HuH-7.5 (cell line): ENCODE results near the gene TXK.

Source experiments
- DNase-seq: peaks from one replicate; pipeline ENCODE4 v3.0.0; 2011; ENCODE audit warnings: low spot score

TXK gene

DNA sequence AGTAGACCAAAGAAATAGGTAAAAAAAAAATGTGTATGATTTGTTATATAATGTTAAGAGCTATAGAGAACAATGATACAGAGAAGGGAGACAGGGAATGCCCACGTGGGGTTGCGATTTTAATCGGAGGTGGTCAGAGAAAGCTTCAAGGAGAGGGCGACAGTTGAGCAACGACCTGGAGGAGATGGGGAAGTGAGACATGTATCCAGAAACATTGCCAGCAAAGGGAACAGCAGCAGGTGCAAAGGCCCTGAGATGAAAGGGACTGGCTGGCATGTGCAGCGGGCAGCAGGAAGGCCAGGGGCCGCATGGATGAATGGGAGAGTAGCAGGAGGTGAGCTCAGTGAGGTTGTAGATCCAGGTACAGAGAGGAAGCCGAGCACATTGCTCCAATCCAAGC, 84.6 kb downstream of the TXK start:
- no peak for DNase-seq

GRCh38 chr4:48047896-48048295, 86.2 kb downstream of the TXK start:
- DNase-seq, result no peak

DNA sequence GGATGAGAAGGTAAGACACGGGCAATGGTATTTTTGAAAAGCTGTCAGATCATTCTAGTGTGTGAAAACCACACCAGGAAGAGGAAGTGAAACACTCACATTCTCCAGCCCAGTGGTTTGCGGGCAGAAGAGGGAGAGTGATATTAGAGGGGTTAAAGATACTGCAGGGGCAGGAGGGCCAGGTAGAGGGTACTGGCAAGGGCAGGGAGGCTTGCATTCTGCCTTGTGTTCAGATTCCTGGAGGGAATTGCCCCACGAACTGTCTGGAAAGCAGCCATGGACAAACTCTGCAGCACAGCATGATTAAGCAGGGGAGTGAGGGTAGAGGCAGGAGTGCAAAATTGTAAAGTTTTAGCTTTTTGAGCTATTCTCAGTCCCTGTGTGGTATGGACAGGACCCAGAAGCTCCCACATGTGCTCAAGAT, 86.6 kb downstream of the TXK start:
- no peak for DNase-seq

DNA sequence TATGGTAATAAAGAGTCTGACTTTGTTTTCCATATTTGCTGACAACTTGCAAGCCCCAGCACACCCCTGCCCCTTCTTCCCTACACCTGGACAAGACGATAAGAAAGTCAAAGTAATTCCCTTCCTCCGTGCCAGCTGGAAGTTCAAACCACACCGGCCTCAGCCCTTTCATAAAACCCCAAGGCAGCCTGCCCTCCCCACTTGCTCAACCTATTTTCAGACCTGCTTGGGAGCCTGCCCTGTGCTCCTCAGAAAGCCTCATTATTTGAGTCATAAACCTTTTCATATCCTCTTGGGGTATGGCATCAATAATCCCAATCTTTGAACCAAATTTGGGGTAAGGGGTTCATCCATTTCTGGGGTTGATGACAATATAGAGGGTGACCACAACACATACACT, 88.0 kb downstream of the TXK start:
- no peak for DNase-seq

GRCh38 chr4:48044298-48044697, 89.8 kb downstream of the TXK start:
- DNase-seq, result no peak

GRCh38 chr4:48043504-48043903, 90.5 kb downstream of the TXK start:
- DNase-seq, result no peak

DNA sequence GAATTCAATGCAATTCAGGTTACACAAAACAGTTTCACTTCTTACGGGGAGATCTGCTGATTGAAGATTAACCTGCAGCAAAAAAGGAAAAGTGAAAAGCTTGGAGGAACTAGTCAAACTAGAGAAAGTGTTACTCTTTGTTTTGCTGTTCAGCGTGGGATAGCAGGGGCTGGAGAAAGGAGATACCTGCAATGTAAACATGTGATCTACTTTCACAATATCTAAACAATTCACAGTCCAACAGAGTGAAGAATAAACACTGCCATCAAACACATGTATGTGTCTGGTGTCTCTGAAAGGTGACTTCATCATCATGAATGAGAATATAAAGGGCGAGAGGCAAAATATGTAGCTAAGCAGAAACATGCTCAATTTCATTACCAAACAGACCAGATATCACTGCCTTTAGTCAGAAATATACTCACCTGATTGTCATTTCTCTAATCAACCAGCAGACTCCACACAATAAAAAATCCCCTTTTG, 91.0 kb downstream of the TXK start:
- peak; percentile 43 for DNase-seq

- no peak for DNase-seq
These were observed 92.4 kb downstream of the TXK start for GRCh38 chr4:48041535-48042137.

GRCh38 chr4:48039561-48039960, 94.5 kb downstream of the TXK start:
- DNase-seq, result no peak

- DNase-seq, result no peak
These were observed 95.4 kb downstream of the TXK start for GRCh38 chr4:48038666-48039065.

DNA sequence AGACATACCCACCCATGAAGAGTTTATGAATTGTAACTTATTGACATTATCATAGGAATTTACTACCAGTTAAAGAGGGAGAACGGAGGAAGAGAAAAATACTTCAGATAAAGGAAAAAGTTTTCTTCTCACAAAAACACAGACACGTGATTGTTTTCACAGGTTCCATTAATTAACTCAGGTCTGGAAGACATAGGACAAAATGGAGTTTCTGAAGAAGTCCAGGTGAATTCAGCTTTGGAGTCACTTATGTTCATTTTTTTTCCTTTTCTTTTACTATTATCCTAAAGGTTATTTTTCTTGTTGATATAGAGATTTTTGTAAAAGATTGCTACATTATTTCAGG, 97.0 kb downstream of the TXK start:
- no peak for DNase-seq

GRCh38 chr4:48035952-48036351, 98.1 kb downstream of the TXK start:
- no peak for DNase-seq

GRCh38 chr4:48033825-48034413, 100.1 kb downstream of the TXK start:
- no peak for DNase-seq

GRCh38 chr4:48033412-48033811, 100.6 kb downstream of the TXK start:
- no peak for DNase-seq

GRCh38 chr4:48032721-48033120, 101.3 kb downstream of the TXK start:
- DNase-seq, result no peak

DNA sequence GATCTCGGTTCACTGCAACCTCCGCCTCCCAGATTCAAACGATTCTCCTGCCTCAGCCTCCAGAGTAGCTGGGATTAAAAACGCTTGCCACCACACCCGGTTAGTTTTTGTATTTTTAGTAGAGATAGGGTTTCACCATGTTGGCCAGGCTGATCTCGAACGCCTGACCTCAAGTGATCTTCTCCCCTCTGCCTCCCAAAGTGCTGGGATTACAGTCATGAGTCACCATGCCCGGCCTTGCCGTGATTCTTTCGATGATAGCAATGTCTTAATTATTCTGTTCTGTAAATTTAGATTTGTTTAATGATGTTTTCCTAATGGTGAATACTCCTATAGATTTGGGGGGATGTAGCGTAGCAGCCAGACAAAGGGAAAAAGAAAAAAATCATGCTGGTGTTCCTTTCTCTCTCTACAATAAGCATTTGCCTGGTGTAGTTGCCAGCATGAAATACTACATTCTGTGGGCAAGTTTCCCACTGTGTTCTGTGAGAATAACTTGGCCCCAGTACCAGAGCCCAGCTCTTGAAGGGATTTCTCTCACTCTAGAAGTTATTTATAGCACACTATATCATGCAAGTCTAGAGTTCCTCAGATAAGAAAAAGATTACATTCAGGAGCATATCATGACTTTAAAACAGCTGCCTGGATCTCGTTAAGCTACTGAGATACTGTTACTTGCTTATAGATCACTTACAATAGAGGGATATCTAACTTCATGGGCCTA, 102.1 kb downstream of the TXK start:
- no peak for DNase-seq

GRCh38 chr4:48030470-48030869, 103.6 kb downstream of the TXK start:
- DNase-seq, result no peak

DNA sequence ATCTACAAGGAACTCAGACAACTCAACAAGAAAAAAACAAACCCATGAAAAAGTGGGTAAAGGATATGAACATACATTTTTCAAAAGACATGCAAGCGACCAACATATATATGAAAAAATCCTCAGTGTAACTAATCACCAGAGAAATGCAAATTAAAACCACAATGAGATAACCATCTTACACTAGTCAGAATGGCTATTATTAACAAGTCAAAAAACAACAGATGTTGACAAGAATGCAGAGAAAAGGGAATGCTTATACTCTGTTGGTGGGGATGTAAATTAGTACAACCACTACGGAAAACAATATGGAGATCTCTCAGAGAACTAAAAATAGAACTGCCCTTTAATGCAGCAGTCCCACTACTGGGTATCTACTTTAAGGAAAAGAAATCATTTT, 105.4 kb downstream of the TXK start:
- no peak for DNase-seq

DNA sequence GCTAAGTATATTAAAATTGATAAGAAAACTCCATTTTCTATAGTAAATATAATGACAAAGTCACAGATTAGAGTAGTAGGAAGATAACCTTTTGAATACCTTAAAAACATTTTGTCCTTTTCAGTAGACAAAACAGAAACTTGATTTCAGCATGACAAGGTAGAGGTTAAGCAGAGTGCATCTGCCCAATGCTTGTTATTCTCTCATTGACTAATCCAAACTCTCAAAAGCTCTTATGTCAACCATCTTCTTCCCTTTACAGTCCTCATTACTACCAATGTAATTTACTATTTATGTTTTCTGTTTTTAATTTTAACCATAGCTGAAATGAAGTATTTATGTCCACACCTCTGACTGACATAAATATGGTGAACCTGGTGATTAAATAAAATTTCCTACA, 106.4 kb downstream of the TXK start:
- DNase-seq, result no peak

- DNase-seq, result no peak
These were observed 109.0 kb downstream of the TXK start for GRCh38 chr4:48025005-48025404.

- DNase-seq, result no peak
These were observed 109.5 kb downstream of the TXK start for GRCh38 chr4:48024522-48024921.

- DNase-seq, result no peak
These were observed 111.8 kb downstream of the TXK start for GRCh38 chr4:48022192-48022799.

DNA sequence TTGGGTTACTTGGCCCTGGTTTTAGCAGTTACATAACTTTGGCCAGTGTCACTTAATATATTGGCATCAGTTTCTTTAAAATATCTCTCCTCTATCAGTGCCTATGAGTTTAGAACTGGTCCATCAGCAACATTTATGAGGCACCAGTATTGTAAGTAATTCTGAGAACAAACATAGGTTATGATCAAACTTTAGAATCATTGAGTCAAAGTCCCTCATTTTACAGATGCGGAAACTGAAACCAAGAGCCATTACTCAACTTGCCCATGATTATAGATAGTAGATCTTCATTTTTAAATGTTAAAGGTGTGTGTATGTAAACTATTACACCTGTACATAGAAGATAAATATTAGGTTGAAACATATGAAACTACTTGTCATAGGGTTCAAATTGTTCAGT, 113.0 kb downstream of the TXK start:
- no peak for DNase-seq
